ENCODE data around the gene CHP2.

DNA sequence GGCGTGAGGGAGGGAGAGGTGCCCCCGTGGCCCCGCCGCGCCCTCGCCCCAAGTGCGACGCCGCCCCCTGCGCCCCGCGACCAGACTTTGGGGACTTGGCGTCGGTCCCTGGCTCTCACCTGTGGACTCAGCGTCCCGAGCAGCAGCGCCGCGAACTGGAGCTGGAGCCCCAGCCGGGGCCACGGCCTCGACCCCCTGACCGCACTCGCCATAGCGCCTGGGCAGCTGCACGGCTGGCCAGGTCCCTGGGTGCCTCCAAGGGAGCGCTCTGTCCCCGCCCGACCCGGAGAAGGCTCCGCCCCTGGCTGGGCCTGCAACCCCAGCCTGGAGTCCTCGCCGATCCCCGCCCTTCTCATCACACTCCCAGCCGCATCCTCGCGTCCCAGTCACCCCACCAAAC is 41.9 kb upstream of the CHP2 start, which contains the start of gene ERN2:
- TF ChIP-seq, protein P1, sequence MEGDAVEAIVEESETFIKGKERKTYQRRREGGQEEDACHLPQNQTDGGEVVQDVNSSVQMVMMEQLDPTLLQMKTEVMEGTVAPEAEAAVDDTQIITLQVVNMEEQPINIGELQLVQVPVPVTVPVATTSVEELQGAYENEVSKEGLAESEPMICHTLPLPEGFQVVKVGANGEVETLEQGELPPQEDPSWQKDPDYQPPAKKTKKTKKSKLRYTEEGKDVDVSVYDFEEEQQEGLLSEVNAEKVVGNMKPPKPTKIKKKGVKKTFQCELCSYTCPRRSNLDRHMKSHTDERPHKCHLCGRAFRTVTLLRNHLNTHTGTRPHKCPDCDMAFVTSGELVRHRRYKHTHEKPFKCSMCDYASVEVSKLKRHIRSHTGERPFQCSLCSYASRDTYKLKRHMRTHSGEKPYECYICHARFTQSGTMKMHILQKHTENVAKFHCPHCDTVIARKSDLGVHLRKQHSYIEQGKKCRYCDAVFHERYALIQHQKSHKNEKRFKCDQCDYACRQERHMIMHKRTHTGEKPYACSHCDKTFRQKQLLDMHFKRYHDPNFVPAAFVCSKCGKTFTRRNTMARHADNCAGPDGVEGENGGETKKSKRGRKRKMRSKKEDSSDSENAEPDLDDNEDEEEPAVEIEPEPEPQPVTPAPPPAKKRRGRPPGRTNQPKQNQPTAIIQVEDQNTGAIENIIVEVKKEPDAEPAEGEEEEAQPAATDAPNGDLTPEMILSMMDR (IDR thresholded peaks at IDR 0.05): no peak
- TF ChIP-seq, protein P2, sequence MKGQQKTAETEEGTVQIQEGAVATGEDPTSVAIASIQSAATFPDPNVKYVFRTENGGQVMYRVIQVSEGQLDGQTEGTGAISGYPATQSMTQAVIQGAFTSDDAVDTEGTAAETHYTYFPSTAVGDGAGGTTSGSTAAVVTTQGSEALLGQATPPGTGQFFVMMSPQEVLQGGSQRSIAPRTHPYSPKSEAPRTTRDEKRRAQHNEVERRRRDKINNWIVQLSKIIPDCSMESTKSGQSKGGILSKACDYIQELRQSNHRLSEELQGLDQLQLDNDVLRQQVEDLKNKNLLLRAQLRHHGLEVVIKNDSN (IDR thresholded peaks at IDR 0.05; ENCODE audit: borderline replicate concordance, low read depth): no peak
